CD8-positive, alpha-beta memory T cell (primary cell): Measurements from ENCODE around the gene ETV2. TPM values are rescaled to one million over a fixed set of nuclear protein-coding genes. Genes with fewer than 3 reads are reported as not detected.
"Not testable (repeated sequence)": the region's sequence is repeated elsewhere in the genome, so short reads cannot be mapped to it uniquely, and the experiment has no call there.

ENCODE experiments used
- CTCF ChIA-PET: fragments of 350-600 bp; sonication (Branson Sonifier 250); formaldehyde crosslinking; loops from one replicate; lab custom pipeline; 2021; ENCODE audit warnings: antibody characterized with exemption; lab: Charles Lee
- POLR2A ChIA-PET: fragments of 350-600 bp; sonication (Branson Sonifier 250); formaldehyde crosslinking; loops from one replicate; lab custom pipeline; 2021; ENCODE audit warnings: antibody characterized with exemption; lab: Charles Lee
- DNase-seq, 5 donors: peaks; one replicate each; pipeline versions ENCODE4 v3.0.0 to v3.0.0-alpha.2; 2020 to 2022; ENCODE audit warnings: mixed read lengths in 1 of 5
- H3K27ac ChIP-seq: one replicate; pipeline ENCODE4 v1.7.0; 2013; ENCODE audit warnings: low read depth, mild to moderate bottlenecking, low read length, moderate library complexity
- H3K27me3 ChIP-seq: 2 replicates; pipeline ENCODE4 v1.7.0; 2013; ENCODE audit warnings: low read length, mild to moderate bottlenecking; ENCODE audit not compliant: insufficient read depth, poor library complexity, severe bottlenecking
- H3K36me3 ChIP-seq: 2 replicates; pipeline ENCODE4 v1.7.0; 2013; ENCODE audit warnings: mild to moderate bottlenecking, low read length, moderate library complexity; ENCODE audit not compliant: insufficient read depth
- H3K4me1 ChIP-seq: 2 replicates; pipeline ENCODE4 v1.7.0; 2013; ENCODE audit warnings: mild to moderate bottlenecking, low read length, moderate library complexity; ENCODE audit not compliant: insufficient read depth
- H3K4me3 ChIP-seq: 2 replicates; pipeline ENCODE4 v1.7.0; 2013; ENCODE audit warnings: mild to moderate bottlenecking, low read length
- H3K9me3 ChIP-seq: 2 replicates; pipeline ENCODE4 v1.7.0; 2013; ENCODE audit warnings: mild to moderate bottlenecking, low read length
- H3K27ac Mint-ChIP-seq, 8 donors: one replicate each; pipeline ENCODE4 v1.8.0; 2020 to 2021; ENCODE audit warnings: mixed read lengths in 8 of 8, mild to moderate bottlenecking in 6 of 8, inconsistent platforms in 3 of 8, moderate library complexity in 3 of 8
- H3K27me3 Mint-ChIP-seq, 2 donors: one replicate each; pipeline ENCODE4 v1.8.0; 2020 to 2021; ENCODE audit warnings: mixed read lengths in 2 of 2, mild to moderate bottlenecking in 1 of 2, moderate library complexity in 1 of 2
- H3K36me3 Mint-ChIP-seq, 3 donors: one replicate each; pipeline ENCODE4 v1.8.0; 2020 to 2021; ENCODE audit warnings: mixed read lengths in 3 of 3, inconsistent platforms in 1 of 3, mild to moderate bottlenecking in 1 of 3
- H3K4me1 Mint-ChIP-seq, 3 donors: one replicate each; pipeline ENCODE4 v1.8.0; 2020 to 2021; ENCODE audit warnings: mixed read lengths in 3 of 3, inconsistent platforms in 1 of 3, mild to moderate bottlenecking in 1 of 3
- H3K4me3 Mint-ChIP-seq, 7 donors: one replicate each; pipeline ENCODE4 v1.8.0; 2020 to 2021; ENCODE audit warnings: mixed read lengths in 7 of 7, mild to moderate bottlenecking in 6 of 7, moderate library complexity in 4 of 7, inconsistent platforms in 2 of 7
- H3K9me3 Mint-ChIP-seq, 5 donors: one replicate each; pipeline ENCODE4 v1.8.0; 2020 to 2022; ENCODE audit warnings: mixed read lengths in 5 of 5, mild to moderate bottlenecking in 3 of 5, moderate library complexity in 2 of 5, inconsistent platforms in 1 of 5
- polyA plus RNA-seq: library from polyadenylated mRNA; unstranded; fragments of 300-500 nt; fragmentation: Illumina TruSeq; gene quantifications from one replicate; pipeline ENCODE4 v1.2.3, GENCODE V29; 2021
- total RNA-seq, 2 experiments: library from RNA; stranded (reverse); gene quantifications; one replicate each; pipeline ENCODE4 v1.2.3, GENCODE V29; 2021

Gene ETV2
- total and polyA plus RNA-seq, 3 experiments from 2014 or later, result 1.2 to 1.4 (median 1.2) TPM

DNA sequence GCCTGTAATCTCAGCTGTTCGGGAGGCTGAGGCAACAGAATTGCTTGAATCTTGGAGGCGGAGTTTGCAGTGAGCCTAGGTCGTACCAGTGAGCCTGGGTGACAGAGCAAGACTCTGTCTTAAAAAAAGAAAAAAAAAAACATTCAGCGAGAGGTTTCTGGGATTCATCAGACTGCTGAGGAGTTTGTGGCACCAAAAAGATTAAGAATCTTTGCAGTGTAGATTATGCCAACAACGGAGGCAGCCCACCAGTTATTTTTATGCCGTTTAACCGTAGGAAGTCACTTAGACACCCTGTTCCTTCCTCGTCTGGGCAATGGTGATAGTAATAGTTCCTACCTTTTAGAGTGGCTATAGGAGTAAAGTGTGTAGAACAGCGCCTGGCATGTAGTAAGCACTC lies 9.0 kb downstream of the ETV2 start:
- Mint-ChIP-seq H3K27me3 (no peaks in the 10 kb centered on the region), H3K4me3 (peak overlapping the region in 5 of 7 donors; percentile 0 to 58 (median 48)), H3K4me1 (peaks cover 37 to 57% (median 42%) of the 10 kb centered on the region in 3 donors), H3K27ac (peak overlapping the region in 1 of 8 donors; percentile 74), H3K9me3 (no peaks in the 10 kb centered on the region), H3K36me3 (peaks cover 0 to 51% (median 6%) of the 10 kb centered on the region in 3 donors)
- CTCF ChIA-PET, result no interaction called here
- peaks cover 24% of the 10 kb centered on the region for H3K4me1 ChIP-seq
- no peaks in the 10 kb centered on the region for H3K9me3 ChIP-seq
- POLR2A ChIA-PET, result no interaction called here
- peaks cover 16% of the 10 kb centered on the region for H3K36me3 ChIP-seq
- H3K27ac ChIP-seq, result no peak overlapping the region
- no peaks in the 10 kb centered on the region for H3K27me3 ChIP-seq
- no peak for DNase-seq
- no peak overlapping the region for H3K4me3 ChIP-seq

DNA sequence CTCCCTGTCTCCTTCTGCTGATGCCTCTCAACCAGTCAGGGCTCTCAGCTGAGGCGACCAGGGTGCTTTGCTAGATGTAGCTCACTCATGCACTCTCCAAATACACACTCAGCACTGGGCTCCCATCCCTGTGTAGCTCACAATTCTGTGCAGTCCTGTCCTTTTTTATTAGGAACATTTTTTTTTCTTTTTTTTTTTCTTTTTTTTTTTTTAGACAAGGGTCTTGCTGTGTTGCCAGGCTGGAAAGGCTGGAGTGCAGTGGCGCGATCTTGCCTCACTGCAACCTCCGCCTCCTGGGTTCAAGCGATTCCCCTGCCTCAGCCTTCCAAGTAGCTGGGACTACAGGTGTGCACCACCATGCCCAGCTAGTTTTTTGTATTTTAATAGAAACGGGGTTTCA lies 13.3 kb downstream of the ETV2 start:
- peaks cover 32% of the 10 kb centered on the region for H3K36me3 ChIP-seq
- H3K27me3 Mint-ChIP-seq, H3K4me3 ChIP-seq, H3K9me3 ChIP-seq, H3K27me3 ChIP-seq, H3K4me3 Mint-ChIP-seq, H3K9me3 Mint-ChIP-seq, POLR2A ChIA-PET, H3K27ac Mint-ChIP-seq, H3K4me1 ChIP-seq, H3K27ac ChIP-seq, DNase-seq: not testable (repeated sequence)
- Mint-ChIP-seq H3K4me1 (peaks cover 16 to 41% (median 30%) of the 10 kb centered on the region in 3 donors), H3K36me3 (peaks cover 0 to 76% (median 17%) of the 10 kb centered on the region in 3 donors)
- CTCF ChIA-PET, result interaction anchor here (1.5 kb wide), 1 partner anchor 40 kb away, joined by 3 read pairs; no protein-coding TSS in a partner anchor

DNA sequence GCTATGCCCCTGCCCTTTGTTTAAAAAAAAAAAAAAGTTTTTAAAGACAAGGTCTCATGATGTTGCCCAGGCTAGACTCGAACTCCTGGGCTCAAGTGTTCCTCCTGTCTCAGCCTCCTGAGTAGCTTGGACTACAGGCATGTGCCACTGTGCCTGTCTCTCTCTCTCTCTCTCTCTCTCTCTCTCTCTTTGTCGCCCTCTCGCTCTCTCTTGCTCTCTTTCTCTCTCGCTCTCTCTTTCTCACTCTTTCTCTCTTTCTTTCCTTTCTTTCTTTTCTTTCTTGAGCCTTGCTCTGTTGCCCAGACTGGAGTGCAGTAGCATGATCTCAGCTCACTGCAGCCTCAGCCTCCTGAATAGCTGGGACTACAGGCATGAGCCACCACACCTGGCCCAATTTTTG lies 14.1 kb downstream of the ETV2 start:
- no peak for DNase-seq
- peaks cover 5% of the 10 kb centered on the region for H3K4me1 ChIP-seq
- H3K36me3 ChIP-seq, result peaks cover 32% of the 10 kb centered on the region
- no peaks in the 10 kb centered on the region for H3K9me3 ChIP-seq
- Mint-ChIP-seq H3K36me3 (peaks cover 0 to 77% (median 18%) of the 10 kb centered on the region in 3 donors), H3K4me3 (no peak overlapping the region), H3K27ac (peak overlapping the region in 1 of 8 donors; percentile 5), H3K27me3 (no peaks in the 10 kb centered on the region), H3K9me3 (no peaks in the 10 kb centered on the region), H3K4me1 (peaks cover 16 to 34% (median 24%) of the 10 kb centered on the region in 3 donors)
- no peaks in the 10 kb centered on the region for H3K27me3 ChIP-seq
- CTCF ChIA-PET, result interaction anchor here (1.5 kb wide), 1 partner anchor 39 kb away, joined by 3 read pairs; no protein-coding TSS in a partner anchor
- H3K4me3 ChIP-seq, result no peak overlapping the region
- POLR2A ChIA-PET, result no interaction called here
- no peak overlapping the region for H3K27ac ChIP-seq

DNA sequence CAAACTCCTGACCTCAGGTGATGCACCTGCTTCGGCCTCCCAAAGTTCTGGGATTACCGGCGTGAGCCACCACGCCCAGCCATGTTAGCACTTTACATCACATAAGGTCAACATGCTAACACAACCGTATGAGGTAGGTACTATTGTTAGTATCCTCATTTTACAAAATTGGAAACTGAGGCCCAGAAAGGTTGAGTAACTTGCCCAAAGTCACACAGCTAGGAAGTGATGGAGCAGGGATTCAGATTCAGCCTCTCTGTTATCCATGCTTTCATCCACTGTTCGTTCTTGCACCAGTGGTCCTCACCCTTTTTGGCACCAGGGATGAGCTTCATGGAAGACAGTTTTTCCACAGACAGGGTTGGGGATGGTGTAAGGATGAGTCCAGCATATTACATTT lies 15.2 kb downstream of the ETV2 start:
- Histone ChIP-seq H3K36me3 (peaks cover 32% of the 10 kb centered on the region), H3K27me3 (no peaks in the 10 kb centered on the region), H3K9me3 (no peaks in the 10 kb centered on the region), H3K4me1 (no peaks in the 10 kb centered on the region), H3K4me3 (no peak overlapping the region), H3K27ac (no peak overlapping the region)
- ChIA-PET CTCF (no interaction called here), POLR2A (no interaction called here)
- Mint-ChIP-seq H3K4me3 (no peak overlapping the region), H3K27me3 (no peaks in the 10 kb centered on the region), H3K9me3 (no peaks in the 10 kb centered on the region), H3K36me3 (peaks cover 0 to 74% (median 14%) of the 10 kb centered on the region in 3 donors), H3K27ac (no peak overlapping the region), H3K4me1 (peaks cover 9 to 23% (median 17%) of the 10 kb centered on the region in 3 donors)
- no peak for DNase-seq

DNA sequence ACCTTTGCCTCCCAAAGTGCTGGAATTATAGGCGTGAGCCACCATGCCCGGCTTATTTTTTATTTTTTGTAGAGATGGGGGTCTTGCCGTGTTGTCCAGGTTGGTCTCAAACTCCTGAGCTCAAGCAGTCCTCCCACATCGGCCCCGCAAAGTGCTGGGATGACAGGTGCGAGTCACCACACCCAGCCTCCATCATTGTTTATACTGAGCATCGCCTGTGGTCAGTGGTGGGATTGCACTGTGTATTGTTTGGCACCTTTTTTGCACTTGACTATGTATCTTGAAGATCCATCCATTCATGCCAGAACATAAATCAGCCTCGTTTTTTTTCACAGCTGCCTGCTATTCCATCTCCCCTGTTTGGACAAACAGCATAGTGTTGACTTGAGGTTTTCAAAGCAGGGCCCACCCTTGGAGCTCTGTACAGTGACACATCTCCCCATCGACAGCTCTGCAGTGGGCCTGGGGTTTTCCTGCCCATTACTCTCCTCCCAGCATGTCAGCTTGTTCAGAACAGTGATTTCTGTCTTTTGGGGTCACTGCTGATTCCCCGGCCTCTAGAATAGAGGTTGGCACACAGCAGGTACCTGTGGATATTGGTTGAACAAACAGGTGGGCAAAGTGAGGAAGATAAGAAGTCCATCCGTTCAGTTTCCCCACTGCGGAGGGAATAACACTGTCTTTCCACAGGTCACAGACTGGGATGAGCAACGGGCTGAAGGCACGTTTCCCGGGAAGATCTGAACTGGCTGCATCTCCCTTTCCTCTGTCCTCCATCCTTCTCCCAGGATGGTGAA lies 16.6 kb downstream of the ETV2 start:
- H3K27ac ChIP-seq, result no peak overlapping the region
- Mint-ChIP-seq H3K9me3 (no peaks in the 10 kb centered on the region), H3K4me1 (peaks cover 9 to 18% (median 17%) of the 10 kb centered on the region in 3 donors), H3K27ac (peak overlapping the region in 1 of 8 donors; percentile 72), H3K36me3 (peaks cover 0 to 77% (median 11%) of the 10 kb centered on the region in 3 donors), H3K4me3 (no peak overlapping the region), H3K27me3 (no peaks in the 10 kb centered on the region)
- no peaks in the 10 kb centered on the region for H3K4me1 ChIP-seq
- POLR2A ChIA-PET, result no interaction called here
- peaks cover 32% of the 10 kb centered on the region for H3K36me3 ChIP-seq
- DNase-seq, result no peak
- H3K9me3 ChIP-seq, result no peaks in the 10 kb centered on the region
- CTCF ChIA-PET, result no interaction called here
- no peaks in the 10 kb centered on the region for H3K27me3 ChIP-seq
- H3K4me3 ChIP-seq, result no peak overlapping the region

DNA sequence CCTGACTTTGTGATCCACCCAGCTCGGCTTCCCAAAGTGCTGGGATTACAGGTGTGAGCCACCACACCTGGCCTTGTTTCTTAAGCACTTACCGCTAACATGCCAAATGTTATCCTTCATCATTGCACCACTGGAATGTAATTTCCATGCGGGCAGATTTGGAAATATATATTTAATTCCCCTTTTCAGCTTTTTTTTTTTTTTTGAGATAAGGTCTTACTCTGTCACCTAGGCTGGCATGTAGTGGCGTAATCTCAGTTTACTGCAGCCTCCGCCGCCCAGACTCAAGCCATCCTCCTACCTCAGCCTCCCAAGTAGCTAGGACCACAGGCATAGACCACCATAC lies 20.4 kb downstream of the ETV2 start:
- H3K4me3 Mint-ChIP-seq, result no peak overlapping the region
- H3K36me3 Mint-ChIP-seq, result peaks cover 0 to 55% (median 9%) of the 10 kb centered on the region in 3 donors
- CTCF ChIA-PET, result no interaction called here
- Histone ChIP-seq H3K27ac (no peak overlapping the region), H3K36me3 (peaks cover 9% of the 10 kb centered on the region), H3K27me3 (no peaks in the 10 kb centered on the region), H3K4me3 (no peak overlapping the region), H3K9me3 (no peaks in the 10 kb centered on the region), H3K4me1 (no peaks in the 10 kb centered on the region)
- no peaks in the 10 kb centered on the region for H3K27me3 Mint-ChIP-seq
- H3K9me3 Mint-ChIP-seq, result no peaks in the 10 kb centered on the region
- H3K4me1 Mint-ChIP-seq, result peaks cover 0 to 6% (median 1%) of the 10 kb centered on the region in 3 donors
- no peak overlapping the region for H3K27ac Mint-ChIP-seq
- POLR2A ChIA-PET, result interaction anchor here (0.6 kb wide), 1 partner anchor 27 kb away, joined by 3 read pairs; no protein-coding TSS in a partner anchor
- DNase-seq, result no peak

DNA sequence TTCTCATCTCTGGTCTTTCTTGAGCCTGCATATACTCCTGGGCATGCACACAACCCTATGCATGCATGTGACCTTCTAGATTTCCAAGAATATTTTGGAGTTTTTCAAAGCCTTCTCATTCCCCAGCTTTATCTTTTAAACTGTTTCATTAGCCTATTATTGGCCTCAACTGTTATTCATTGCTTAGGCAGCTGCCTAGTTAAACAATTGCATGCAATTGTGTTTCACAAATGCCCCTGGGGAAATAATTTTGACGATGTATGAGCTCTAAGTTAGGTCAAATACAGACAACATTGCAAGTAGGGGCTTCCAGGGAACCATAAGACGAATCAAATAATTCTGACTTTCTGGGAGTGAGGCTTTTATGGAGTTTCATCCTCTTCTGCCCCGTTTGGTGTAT lies 22.4 kb downstream of the ETV2 start:
- ChIA-PET CTCF (no interaction called here), POLR2A (no interaction called here)

DNA sequence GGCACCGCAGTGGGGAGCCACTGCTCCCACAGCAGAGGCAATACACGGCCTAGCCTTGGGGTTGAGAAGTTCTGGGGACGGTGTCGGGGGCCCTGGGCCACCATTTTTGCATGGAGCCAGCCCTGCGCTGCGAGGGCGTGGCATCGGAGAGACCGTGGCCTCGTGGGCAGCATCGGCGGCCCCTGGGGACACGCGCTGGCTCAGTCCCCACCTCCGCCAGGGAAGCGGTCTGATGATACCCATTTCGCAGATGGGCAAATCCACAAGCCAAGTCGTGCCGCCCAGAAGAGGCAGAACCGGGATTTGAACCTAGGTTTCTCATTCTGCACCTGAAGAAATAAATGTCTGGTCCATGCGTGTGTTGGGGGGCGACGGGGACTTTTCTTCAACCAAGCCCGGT lies 23.6 kb downstream of the ETV2 start:
- DNase-seq, result no peak
- Histone ChIP-seq H3K36me3 (no peaks in the 10 kb centered on the region), H3K4me1 (no peaks in the 10 kb centered on the region), H3K9me3 (no peaks in the 10 kb centered on the region), H3K27ac (no peak overlapping the region), H3K27me3 (peaks cover 5% of the 10 kb centered on the region), H3K4me3 (no peak overlapping the region)
- POLR2A ChIA-PET, result no interaction called here
- H3K27ac Mint-ChIP-seq, result no peak overlapping the region
- peaks cover 6 to 10% of the 10 kb centered on the region in 2 donors for H3K27me3 Mint-ChIP-seq
- CTCF ChIA-PET, result no interaction called here
- H3K9me3 Mint-ChIP-seq, result peaks cover 0 to 2% (median 0%) of the 10 kb centered on the region in 5 donors
- no peaks in the 10 kb centered on the region for H3K4me1 Mint-ChIP-seq
- H3K4me3 Mint-ChIP-seq, result no peak overlapping the region
- H3K36me3 Mint-ChIP-seq, result peaks cover 0 to 29% (median 0%) of the 10 kb centered on the region in 3 donors

More for the DNA sequence above, 22.4 kb downstream of the ETV2 start:
- H3K4me3 ChIP-seq, result no peak overlapping the region
- Mint-ChIP-seq H3K36me3 (peaks cover 0 to 37% (median 2%) of the 10 kb centered on the region in 3 donors), H3K4me1 (peaks cover 0 to 1% (median 0%) of the 10 kb centered on the region in 3 donors), H3K9me3 (no peaks in the 10 kb centered on the region), H3K27me3 (no peaks in the 10 kb centered on the region), H3K4me3 (no peak overlapping the region), H3K27ac (peak overlapping the region in 1 of 8 donors; percentile 58)
- DNase-seq, result no peak
- no peaks in the 10 kb centered on the region for H3K27me3 ChIP-seq
- H3K36me3 ChIP-seq, result no peaks in the 10 kb centered on the region
- no peaks in the 10 kb centered on the region for H3K4me1 ChIP-seq
- H3K9me3 ChIP-seq, result no peaks in the 10 kb centered on the region
- no peak overlapping the region for H3K27ac ChIP-seq
